Coronary artery (tissue), 2 donors: ENCODE data around the gene PUS3.
A peak's percentile ranks its signal among the peaks of the same experiment; 100 is the strongest.
"Not testable (repeated sequence)": the region's sequence is repeated elsewhere in the genome, so short reads cannot be mapped to it uniquely, and the experiment has no call there.

ENCODE experiments used
- DNase-seq: peaks from one replicate; pipeline ENCODE4 v3.0.0-alpha.2; 2017; ENCODE audit warnings: low spot score
- H3K27ac ChIP-seq, 2 donors: fragments of 200-600 bp; sonication (generic); one replicate each; pipeline ENCODE4 v1.5.1; 2016 to 2019
- H3K4me3 ChIP-seq: fragments of 200-600 bp; sonication (generic); 2 replicates; pipeline ENCODE4 v1.5.1; 2016; ENCODE audit warnings: mild to moderate bottlenecking, moderate library complexity
- CTCF ChIP-seq: fragments of 200-600 bp; sonication (generic); IDR thresholded peaks from one replicate; pipeline ENCODE4 v1.5.1; 2019; ENCODE audit warnings: antibody characterized with exemption

The PUS3 gene

GRCh38 chr11:125881291-125881690 is 21.7 kb downstream of the PUS3 start:
- no peak for DNase-seq
- H3K27ac ChIP-seq, result no peak overlapping the region

GRCh38 chr11:125874556-125875124 is 28.4 kb downstream of the PUS3 start:
- H3K4me3 ChIP-seq, result peak overlapping the region; percentile 52
- TF ChIP-seq CTCF, result peak; percentile 57
- no peak for DNase-seq

More at GRCh38 chr11:125881291-125881690, 21.7 kb downstream of the PUS3 start:
- H3K4me3 ChIP-seq, result no peak overlapping the region
- TF ChIP-seq CTCF, result no peak

GRCh38 chr11:125873881-125874555 is 29.0 kb downstream of the PUS3 start:
- H3K4me3 ChIP-seq, result peak overlapping the region; percentile 52
- no peak overlapping the region for H3K27ac ChIP-seq
- no peak for TF ChIP-seq CTCF
- DNase-seq, result no peak

More at GRCh38 chr11:125874556-125875124, 28.4 kb downstream of the PUS3 start:
- no peak overlapping the region for H3K27ac ChIP-seq

GRCh38 chr11:125872138-125872491 is 30.9 kb downstream of the PUS3 start:
- DNase-seq, result no peak
- H3K4me3 ChIP-seq, result no peak overlapping the region
- no peak for TF ChIP-seq CTCF
- H3K27ac ChIP-seq, result no peak overlapping the region

GRCh38 chr11:125871391-125872137 is 31.4 kb downstream of the PUS3 start:
- DNase-seq, result no peak
- peak; percentile 30 for TF ChIP-seq CTCF
- Histone ChIP-seq H3K4me3 (no peak overlapping the region), H3K27ac (no peak overlapping the region)

GRCh38 chr11:125869521-125869920 is 33.5 kb downstream of the PUS3 start:
- no peak for TF ChIP-seq CTCF
- Histone ChIP-seq H3K27ac (no peak overlapping the region), H3K4me3 (no peak overlapping the region)
- no peak for DNase-seq

GRCh38 chr11:125865354-125865753 is 37.7 kb downstream of the PUS3 start:
- not testable (repeated sequence) for H3K4me3 ChIP-seq, DNase-seq, H3K27ac ChIP-seq

- DNase-seq, H3K27ac ChIP-seq, H3K4me3 ChIP-seq: not testable (repeated sequence)
Observed at GRCh38 chr11:125862786-125863185, 40.2 kb downstream of the PUS3 start.

- H3K27ac ChIP-seq, DNase-seq, H3K4me3 ChIP-seq: not testable (repeated sequence)
Observed at GRCh38 chr11:125857670-125858069, 45.3 kb downstream of the PUS3 start.
